H4 (cell line): Measurements from ENCODE around the gene RPE65. TPM values are rescaled to one million over a fixed set of nuclear protein-coding genes. Genes with fewer than 3 reads are reported as not detected.
"Not testable (repeated sequence)": the region's sequence is repeated elsewhere in the genome, so short reads cannot be mapped to it uniquely, and the experiment has no call there.

Experiments
- DNase-seq: peaks from one replicate; pipeline ENCODE4 v3.0.0-alpha.2; 2015; ENCODE audit warnings: low spot score
- total RNA-seq: library from RNA; depleted of rRNA; stranded (reverse); fragments of >200 nt; shearing (Covaris generic); gene quantifications from 2 replicates; pipeline ENCODE4 v1.2.3, GENCODE V29; 2014

Gene RPE65
- total RNA-seq, 1 experiment from 2014 or later, result 1.1 TPM

DNA sequence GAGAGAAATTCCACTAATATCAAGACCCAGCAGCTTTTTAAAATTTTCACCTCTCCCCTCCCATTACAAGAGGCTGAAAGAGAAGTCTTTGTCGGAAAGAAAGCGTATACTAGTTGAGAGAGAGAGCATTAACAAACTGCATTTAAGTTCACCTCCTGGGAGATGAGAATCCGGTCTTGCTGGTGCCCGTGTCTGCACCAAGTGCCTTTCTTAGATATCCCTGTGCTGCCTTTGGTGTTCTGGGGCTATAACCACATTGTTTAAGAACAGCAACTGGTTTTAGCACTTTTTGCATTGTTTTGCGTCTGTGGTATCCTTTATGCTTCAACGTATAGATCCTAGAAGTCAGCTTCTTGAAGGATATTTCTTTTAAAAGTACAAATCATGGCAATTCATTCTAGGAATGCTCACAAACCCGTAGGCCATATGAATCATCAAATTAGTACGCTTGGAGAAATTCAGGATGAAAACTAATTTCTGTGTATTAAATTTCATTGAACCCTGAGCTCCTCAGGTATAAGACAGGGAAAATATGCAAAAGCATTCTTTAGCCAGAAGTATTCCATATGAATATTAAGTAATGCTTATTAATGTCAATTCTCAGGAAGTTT, 3.4 kb upstream of the RPE65 start:
- DNase-seq, result no peak

DNA sequence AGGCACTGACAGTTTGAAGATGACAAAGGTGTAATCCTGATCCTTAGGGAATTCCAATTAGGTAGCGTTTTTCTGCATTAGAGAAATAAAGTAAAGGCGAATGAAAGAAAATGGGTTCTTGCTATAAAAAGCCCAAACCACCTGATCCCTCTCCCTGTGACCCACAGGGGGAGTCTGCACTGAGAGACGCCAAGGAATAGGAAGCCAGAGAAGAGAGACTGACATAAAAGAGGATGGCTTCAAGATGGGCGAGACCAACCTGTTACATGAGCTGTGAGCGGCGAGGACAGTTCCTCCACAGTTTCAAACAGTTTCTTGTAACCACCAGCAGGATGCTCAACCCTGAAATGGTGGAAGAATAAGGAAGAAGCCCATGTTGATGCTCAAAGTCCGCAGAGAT, 1.4 kb downstream of the RPE65 start:
- DNase-seq, result no peak

DNA sequence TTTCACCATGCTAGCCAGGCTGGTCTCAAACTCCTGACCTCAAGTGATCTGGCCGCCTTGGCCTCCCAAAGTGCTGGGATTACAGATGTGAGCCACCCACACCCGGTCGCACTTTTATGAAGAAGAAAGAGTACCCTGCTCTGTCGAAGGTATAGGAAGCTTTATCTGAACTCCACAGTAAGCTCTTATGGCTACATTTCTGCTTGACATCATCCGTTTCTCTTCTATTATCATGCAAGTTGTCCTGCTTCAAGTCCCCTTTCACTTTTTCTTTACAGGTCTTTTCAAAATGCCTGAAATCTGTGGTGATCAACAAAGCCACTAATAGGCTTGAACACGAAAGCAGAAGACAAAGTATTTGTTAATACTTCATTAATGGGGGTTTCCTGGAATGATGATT, 4.0 kb downstream of the RPE65 start:
- no peak for DNase-seq

DNA sequence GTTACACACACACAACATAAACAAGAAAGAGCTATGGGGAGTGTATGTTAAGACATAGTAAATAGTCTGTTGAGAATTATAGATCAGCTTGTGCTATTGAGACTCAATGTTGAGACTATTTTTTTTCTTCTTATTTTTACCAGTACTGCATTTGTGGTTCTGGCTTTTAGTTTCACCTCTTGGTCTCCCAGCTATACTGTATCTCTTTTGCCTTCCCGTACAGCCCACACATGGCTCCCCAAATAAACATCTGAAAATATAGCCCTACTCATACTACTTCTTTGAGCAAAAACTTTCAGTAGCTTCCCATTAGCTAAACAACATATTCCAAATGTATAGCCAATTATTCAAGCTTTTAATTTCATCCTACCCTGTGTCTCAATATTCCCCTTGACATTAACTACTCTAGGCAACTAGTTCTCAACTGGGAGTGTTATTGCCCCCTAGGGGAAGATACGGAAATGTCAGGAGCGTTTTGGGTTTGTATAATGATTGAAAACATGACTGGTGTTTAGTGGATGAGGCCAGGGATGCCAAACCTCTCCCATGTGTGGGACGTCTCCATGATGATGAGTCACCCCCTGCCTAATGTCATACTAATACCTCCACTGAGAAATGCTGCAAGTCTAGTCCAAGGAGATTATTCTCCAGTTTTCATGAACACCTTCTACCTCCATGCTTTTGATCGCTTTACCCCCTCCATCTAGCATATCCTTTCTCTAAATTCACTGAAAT, 6.8 kb downstream of the RPE65 start:
- peak; percentile 62 for DNase-seq

DNA sequence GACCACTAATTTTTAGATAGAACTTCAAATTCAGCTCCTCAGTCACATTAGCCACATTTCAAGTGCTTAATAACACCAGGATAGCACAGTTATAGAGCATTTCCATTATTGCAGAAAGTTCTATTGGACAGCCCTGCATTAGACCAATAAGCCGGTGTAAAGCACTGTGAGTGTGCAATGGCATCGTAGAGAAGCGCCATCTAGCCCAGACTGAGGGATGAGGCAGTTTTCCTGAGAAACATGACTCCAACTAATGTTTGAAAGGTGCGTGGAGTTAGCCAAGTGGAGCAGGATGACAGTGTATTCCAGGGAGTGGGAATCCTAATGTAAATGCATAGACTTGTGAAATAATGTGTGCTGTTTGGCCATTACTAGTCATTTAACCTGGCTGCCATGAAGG, 7.7 kb downstream of the RPE65 start:
- DNase-seq, result no peak

DNA sequence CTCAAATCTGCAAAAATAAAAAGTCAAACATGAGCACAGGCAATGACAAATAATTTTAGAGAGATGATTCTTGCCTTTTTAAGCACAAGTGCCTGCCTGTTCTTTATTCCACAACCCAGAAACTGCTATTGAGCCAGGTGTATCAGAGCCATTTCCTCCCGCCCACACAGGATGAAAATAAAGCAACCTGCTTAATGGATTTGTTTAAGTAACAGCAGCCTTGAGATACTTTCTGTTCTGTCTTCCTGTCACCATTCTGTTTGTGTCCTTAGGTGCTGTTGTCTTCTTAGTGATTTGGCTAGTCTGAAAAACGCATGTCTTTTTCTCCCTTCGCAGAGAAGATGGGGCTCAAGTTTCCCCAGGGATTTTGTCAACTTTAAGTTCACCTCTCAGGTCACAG, 11.4 kb downstream of the RPE65 start:
- DNase-seq, result no peak

DNA sequence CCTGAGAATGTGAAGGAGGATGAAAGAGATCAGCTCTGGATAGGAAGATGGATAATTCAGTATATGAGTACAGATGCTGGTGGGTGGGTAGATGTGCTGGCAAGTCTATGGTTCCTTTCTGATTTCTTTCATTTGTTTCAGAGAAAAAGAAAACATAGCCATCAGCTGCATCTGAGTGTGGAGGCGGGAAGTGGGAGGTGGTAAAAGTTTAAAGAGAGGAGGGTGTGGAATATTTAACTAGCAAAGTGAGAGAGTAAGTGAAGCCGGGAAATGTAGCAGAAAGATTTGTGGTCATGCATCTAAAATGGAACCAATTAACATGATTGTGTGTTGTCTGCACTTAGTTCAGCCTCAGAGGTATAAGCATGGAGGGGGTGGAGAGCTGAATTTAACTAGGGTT, 16.4 kb downstream of the RPE65 start:
- DNase-seq, result no peak

DNA sequence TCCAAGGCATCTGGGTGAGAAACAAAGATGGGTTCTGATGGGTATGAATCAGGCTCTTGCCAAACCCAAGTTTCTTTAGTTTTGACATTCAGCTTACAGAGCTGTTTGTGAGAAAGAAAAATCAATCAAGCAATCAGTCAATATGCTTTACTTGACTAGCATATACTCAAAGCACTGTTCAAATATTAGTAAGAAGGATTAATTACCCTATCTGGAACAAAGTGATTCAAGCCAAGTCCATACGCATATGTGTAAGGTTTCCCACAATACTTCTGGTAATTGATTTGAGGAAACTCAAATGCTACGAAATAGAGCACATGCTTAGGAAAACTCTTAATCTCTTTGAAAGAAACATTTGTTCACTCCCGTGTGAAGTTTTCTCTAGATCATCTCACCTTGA, 18.7 kb downstream of the RPE65 start:
- no peak for DNase-seq

DNA sequence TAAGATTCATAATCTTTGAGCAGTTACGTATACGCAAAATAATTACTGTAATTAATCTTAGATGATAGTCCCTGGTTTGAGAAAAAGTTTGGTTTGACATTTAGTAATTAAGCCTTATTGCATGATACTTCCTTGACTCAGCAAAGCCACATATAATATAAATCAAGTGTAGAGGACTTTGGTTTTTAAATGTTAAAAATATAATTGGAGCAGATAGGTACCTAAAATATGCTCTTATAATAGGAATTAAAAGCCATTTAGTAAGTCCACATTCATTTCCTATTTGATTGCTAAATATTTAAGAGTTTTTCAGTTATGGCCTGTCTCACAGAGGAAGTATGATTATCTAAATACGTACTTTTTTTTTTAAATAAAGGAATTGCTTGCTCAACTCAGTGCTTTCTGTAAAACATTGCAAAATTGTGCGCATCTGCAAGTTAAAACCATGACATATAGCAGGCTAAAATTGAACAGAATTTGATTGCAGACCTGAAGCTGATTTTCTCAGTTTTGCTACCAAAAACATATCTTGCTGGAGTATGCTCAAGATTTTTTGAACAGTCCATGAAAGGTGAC, 20.4 kb downstream of the RPE65 start:
- DNase-seq, result no peak

DNA sequence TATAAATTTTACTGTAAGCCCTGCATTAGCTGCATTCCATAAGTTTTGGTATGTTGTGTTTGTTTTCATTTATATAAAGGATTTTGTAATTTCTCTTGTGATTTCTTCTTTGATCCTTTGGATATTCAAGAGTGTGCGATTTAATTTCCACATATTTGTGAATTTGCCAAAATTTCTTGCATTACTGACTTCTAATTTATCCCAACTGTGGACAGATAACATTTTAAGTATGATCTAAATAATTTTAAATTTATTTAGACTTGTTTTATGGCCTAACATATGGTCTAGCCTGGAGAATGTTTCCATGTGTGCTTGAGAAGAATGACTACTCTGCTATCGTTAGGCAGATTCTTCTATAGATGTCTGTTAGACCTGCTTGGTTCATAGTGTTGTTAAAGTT, 23.2 kb downstream of the RPE65 start:
- DNase-seq, result no peak

DNA sequence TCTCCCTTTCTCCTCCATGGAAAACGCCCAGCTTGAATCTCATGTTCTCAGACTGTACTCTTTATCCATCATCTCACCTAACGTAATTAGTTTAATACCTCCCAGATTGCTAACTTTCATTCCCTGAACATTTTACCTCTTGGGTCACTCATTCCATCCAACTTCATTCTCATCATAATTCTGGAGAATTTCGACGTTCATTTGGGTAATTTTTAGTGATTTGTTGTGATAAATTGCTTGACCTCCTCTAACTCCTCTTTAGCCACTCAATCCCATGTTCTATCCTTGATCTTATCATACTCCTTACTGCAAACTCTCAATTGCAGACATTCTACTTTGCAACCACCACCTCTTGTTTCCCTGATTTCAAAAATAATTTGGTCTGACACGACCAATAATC, 28.4 kb downstream of the RPE65 start:
- DNase-seq, result no peak

DNA sequence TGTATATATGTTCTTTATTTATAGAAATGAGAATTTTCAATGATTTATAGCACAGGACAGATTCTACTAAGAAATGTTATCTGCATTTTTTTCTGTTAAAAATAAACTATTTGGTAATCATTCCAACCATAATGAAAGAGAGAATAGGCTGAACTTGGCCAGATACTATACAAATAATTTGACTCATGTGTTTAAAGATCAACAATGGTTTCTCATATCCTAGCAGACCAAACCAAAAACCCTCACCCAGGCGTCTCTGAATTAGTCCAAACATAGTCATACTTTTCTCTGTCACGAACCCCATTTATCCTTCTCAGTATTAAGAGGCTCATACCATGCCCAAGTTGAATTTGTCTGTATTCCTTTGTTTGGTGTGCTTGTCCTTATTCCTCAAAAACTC, 40.3 kb downstream of the RPE65 start:
- peak; percentile 62 for DNase-seq

DNA sequence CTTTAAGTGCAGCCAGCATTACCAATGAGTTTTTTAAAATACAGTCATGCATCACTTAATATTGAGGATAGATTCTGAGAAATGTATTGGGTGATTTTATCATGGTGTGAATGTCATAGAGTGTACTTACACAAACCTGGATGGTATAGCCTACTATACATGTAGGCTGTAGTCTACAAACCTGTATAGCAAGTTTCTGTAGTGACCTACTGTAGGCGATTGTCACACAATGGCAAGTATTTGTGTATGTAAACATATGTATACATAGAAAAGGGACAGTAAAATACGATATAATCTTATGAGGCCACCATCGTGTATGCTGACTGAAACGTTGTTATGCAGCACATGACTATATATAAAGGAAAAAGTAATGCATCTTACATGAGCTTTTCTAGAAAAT, 48.2 kb downstream of the RPE65 start:
- DNase-seq, result no peak

DNA sequence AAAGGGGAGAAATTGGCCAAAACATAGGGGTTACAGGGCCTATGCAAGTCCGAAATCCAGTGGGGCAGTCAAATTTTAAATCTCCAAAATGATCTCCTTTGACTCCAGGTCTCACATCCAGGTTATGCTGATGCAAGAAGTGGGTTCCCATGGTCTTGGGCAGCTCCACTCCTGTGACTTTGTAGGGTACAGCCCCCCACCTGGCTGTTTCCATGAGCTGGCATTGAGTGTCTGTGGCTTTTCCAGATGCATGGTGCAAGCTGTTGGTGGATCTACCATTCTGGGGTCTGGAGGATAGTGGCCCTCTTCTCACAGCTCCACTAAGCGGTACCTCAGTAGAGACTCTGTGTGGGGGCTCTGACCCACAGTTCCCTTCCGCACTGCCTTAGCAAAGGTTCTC, 54.2 kb downstream of the RPE65 start:
- DNase-seq, result not testable (repeated sequence)

DNA sequence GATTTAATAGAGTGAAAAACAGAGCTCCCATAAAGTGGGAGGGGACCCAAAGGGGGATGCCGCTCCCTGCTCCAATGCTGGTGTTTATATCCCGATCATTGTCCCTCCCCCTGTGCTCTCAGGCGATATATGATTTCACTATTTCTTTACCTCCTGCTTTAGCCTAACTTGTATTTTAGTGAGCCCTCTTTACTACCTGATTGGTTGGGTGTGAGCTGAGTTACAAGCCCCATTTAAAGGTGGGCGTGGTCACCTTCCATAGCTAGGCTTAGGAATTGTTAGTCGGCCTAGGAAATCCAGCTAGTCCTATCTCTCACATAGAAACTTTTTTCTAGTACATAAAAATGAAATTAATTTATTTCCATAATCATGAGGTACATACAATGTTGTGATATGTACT, 57.3 kb downstream of the RPE65 start:
- DNase-seq, result not testable (repeated sequence)

DNA sequence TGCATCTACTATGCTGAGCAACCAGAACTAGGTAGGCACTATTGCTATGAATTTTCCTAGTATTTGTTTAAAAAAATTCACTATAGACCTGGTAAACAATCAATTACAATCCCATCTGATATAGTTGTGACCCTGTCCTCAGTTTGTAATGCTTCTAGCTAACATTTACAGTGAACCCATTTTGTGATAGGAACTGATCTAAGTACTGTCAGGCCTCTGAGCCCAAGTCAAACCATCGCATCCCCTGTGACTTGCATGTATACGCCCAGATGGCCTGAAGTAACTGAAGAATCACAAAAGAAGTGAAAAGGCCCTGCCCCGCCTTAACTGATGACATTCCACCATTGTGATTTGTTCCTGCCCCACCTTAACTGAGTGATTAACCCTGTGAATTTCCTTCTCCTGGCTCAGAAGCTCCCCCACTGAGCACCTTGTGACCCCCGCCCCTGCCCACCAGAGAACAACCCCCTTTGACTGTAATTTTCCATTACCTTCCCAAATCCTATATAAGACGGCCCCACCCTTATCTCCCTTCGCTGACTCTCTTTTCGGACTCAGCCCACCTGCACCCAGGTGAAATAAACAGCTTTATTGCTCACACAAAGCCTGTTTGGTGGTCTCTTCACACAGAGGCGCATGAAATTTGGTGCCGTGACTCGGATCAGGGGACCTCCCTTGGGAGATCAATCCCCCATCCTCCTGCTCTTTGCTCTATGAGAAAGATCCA, 63.8 kb downstream of the RPE65 start:
- not testable (repeated sequence) for DNase-seq

DNA sequence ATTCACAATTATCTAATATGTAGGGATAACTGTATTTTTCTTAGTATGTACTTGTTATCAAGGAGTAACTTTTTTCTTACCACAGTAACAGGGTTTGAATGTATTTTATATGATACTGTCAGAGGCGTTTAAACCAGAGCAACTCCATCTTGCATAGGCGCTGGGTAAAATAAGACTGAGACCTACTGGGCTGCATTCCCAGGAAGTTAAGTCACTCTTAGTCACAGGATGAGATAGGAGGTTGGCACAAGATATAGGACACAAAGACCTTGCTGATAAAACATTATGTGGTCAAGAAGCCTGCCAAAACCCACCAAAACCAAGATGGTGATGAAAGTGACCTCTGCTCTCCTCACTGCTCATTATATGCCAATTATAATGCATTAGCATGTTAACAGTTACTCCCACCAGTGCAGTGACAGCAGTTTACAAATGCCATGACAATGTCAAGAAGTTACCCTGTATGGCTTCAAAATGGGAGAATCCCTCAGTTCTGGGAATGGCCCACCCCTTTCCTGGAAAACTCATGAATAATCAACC, 64.8 kb downstream of the RPE65 start:
- peak; percentile 95 for DNase-seq

DNA sequence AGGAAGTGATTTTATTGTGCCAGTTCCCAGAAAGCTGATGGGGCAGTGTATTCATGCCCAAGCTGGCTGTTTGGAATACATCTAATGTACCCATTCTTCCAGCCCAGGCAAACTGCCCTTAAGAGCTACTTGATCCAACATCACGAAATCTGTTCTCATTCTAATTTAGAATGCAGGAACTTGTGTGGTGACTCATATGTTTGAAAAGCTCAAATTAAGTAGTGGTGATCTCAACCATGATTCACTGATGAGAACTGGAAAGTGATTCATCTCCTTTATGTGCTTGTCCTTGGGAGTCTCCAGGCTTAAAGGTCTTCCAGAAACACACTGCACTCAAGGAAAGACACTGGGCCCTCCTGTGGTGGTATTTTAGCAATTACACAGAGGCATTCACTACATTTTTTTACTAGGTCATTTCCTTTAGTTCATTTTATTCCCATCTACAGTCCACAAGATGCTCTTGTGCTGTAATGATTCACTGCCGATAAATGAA, 65.4 kb downstream of the RPE65 start:
- peak; percentile 100 for DNase-seq

DNA sequence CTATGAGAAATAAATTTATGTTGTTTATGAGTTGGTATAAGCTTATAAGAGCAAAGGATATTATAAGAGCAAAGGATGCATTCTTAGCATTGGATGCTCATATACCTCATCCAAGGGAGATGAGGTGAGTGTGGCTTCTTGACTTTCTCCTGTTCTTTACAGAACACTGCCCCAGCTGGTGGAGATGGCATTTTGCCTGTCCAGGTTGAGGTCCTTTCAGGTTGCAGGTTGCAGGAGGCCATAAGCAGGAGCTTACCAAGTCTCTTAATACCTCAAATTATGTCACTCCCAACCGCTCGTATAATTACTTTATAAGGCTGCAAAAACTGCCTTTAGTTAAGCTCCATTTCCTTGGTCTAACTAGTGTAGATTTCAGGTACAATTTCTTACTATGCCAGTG, 66.7 kb downstream of the RPE65 start:
- peak; percentile 64 for DNase-seq

DNA sequence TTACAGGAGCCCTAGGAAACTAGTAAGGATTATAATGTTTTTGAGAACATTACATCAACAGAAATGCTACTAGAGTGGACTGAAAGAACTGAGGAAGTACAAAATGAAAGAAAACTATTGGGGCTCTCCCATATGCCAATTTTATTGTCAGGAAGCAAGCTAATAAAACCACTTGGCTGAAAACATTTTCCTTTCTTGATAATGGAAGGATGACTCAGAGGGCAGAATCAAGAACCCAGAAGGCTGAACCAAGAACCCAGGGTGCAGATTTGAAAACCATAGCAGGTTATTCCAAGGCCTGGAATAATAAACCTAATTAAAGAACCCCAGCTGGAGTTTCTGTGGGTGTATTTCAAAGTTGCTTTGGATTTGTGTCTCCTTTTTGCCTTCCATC, 70.7 kb downstream of the RPE65 start:
- DNase-seq, result no peak
